ENCODE data around the gene SLC36A1. TPM values are rescaled to one million over a fixed set of nuclear protein-coding genes. Genes with fewer than 3 reads are reported as not detected.

Gene SLC36A1
- total RNA-seq, 1 donor from 2014 or later = 49.7 TPM

DNA sequence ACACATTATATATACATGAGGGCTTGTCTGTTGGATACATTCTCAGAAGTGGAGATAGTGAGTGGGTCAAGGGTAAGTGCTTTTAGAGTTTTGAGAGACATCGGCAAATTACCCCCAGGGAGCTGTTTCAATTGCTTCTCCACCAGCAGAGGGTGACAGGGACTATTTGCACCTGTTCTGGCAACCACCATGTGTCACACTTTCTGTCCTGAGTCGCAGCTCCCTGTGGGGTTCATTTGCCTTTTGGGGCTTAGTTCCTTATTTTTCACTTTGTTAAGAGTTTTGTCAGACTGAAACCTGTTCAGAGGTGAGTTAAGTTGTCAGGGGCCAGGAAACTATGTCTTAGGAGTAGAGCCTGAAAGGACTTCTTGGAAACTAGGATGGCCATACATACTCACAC, 20.1 kb upstream of the SLC36A1 start:
- H3K9me3 Mint-ChIP-seq (ENCODE audit: low read depth) = no peaks in the 10 kb centered on the region
- H3K4me1 Mint-ChIP-seq (ENCODE audit: low read depth) = no peaks in the 10 kb centered on the region
- DNase-seq (ENCODE audit: low spot score) = no peak
- no peak overlapping the region for H3K4me3 Mint-ChIP-seq (ENCODE audit: unreplicated experiment)
- peaks cover 2% of the 10 kb centered on the region for H3K36me3 Mint-ChIP-seq (ENCODE audit: low read depth)
- TF ChIP-seq, protein P1, sequence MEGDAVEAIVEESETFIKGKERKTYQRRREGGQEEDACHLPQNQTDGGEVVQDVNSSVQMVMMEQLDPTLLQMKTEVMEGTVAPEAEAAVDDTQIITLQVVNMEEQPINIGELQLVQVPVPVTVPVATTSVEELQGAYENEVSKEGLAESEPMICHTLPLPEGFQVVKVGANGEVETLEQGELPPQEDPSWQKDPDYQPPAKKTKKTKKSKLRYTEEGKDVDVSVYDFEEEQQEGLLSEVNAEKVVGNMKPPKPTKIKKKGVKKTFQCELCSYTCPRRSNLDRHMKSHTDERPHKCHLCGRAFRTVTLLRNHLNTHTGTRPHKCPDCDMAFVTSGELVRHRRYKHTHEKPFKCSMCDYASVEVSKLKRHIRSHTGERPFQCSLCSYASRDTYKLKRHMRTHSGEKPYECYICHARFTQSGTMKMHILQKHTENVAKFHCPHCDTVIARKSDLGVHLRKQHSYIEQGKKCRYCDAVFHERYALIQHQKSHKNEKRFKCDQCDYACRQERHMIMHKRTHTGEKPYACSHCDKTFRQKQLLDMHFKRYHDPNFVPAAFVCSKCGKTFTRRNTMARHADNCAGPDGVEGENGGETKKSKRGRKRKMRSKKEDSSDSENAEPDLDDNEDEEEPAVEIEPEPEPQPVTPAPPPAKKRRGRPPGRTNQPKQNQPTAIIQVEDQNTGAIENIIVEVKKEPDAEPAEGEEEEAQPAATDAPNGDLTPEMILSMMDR (IDR thresholded peaks at IDR 0.05) = no peak
- no peak overlapping the region for H3K27ac Mint-ChIP-seq (ENCODE audit: unreplicated experiment)
- peaks cover 33% of the 10 kb centered on the region for H3K27me3 Mint-ChIP-seq (ENCODE audit: low read depth)

DNA sequence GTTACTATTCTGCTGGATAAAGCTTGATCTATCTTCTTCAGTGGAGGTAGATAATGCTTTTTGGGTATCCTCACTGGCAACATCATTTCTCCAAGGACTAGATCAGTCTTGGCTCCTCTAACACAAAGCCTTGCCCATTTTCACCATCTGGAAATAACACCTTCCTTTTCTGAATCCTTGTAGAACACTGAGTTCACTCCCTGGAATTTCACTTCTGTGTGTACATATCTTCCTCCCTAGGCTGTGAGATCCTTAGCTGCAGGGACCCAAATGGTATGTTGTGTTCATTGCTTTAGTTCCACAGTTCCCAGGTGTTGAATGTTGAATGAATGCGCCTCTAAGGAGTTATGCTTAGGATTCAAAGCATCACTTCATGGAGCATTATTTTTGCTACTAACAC, 16.7 kb upstream of the SLC36A1 start:
- DNase-seq (ENCODE audit: low spot score) = no peak
- TF ChIP-seq, protein P1 (IDR thresholded peaks at IDR 0.05) = no peak
- Mint-ChIP-seq H3K27me3 (ENCODE audit: low read depth) (peaks cover 27% of the 10 kb centered on the region), H3K4me1 (ENCODE audit: low read depth) (no peaks in the 10 kb centered on the region), H3K27ac (ENCODE audit: unreplicated experiment) (no peak overlapping the region), H3K4me3 (ENCODE audit: unreplicated experiment) (no peak overlapping the region), H3K36me3 (ENCODE audit: low read depth) (peaks cover 3% of the 10 kb centered on the region), H3K9me3 (ENCODE audit: low read depth) (peaks cover 6% of the 10 kb centered on the region)

DNA sequence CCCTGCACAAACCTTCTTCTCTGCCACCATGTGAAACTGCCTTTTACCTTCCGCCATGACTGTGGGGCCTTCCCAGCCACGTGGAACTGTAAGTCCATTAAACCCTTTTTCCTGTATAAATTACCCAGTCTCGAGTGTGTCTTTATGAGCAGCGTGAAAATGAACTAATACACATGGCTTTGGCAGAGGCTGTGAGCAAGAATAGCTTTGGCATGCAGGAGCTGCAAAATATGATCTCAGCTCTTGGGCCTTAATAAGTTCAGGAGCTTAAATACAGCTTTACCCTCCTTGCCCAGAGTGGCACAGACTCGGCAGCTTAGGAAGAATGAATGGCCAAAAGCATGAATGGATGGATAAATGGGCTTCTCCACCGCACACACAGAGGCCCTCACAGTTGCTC, 15.7 kb upstream of the SLC36A1 start:
- TF ChIP-seq, protein P1 (IDR thresholded peaks at IDR 0.05) = no peak
- Mint-ChIP-seq H3K9me3 (ENCODE audit: low read depth) (peaks cover 6% of the 10 kb centered on the region), H3K36me3 (ENCODE audit: low read depth) (peaks cover 4% of the 10 kb centered on the region), H3K27ac (ENCODE audit: unreplicated experiment) (no peak overlapping the region), H3K27me3 (ENCODE audit: low read depth) (peaks cover 28% of the 10 kb centered on the region), H3K4me1 (ENCODE audit: low read depth) (no peaks in the 10 kb centered on the region), H3K4me3 (ENCODE audit: unreplicated experiment) (no peak overlapping the region)
- DNase-seq (ENCODE audit: low spot score) = no peak

DNA sequence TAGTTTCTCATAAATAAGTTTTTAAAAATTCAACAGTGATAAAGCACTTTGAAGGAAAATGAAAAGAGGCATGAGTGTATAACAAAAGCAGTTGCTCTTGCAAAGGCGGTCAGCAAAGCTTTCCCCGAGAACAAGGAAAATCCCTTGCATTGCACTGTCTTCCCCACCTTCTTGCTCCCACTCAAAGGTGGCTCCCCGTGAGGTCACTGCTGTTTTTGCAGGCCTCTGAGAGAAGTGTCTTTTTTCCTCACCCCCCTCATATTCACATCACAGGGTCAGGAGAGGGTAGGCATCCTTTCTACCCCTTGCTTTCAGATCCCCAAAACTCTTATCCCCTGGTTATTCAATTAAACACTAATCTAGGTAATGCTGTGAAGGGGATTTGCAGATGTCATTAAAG, 15.2 kb upstream of the SLC36A1 start:
- Mint-ChIP-seq H3K9me3 (ENCODE audit: low read depth) (peaks cover 6% of the 10 kb centered on the region), H3K4me1 (ENCODE audit: low read depth) (no peaks in the 10 kb centered on the region), H3K36me3 (ENCODE audit: low read depth) (peaks cover 4% of the 10 kb centered on the region), H3K27ac (ENCODE audit: unreplicated experiment) (no peak overlapping the region), H3K4me3 (ENCODE audit: unreplicated experiment) (no peak overlapping the region), H3K27me3 (ENCODE audit: low read depth) (peaks cover 31% of the 10 kb centered on the region)
- no peak for DNase-seq (ENCODE audit: low spot score)
- TF ChIP-seq, protein P1 (IDR thresholded peaks at IDR 0.05) = no peak

DNA sequence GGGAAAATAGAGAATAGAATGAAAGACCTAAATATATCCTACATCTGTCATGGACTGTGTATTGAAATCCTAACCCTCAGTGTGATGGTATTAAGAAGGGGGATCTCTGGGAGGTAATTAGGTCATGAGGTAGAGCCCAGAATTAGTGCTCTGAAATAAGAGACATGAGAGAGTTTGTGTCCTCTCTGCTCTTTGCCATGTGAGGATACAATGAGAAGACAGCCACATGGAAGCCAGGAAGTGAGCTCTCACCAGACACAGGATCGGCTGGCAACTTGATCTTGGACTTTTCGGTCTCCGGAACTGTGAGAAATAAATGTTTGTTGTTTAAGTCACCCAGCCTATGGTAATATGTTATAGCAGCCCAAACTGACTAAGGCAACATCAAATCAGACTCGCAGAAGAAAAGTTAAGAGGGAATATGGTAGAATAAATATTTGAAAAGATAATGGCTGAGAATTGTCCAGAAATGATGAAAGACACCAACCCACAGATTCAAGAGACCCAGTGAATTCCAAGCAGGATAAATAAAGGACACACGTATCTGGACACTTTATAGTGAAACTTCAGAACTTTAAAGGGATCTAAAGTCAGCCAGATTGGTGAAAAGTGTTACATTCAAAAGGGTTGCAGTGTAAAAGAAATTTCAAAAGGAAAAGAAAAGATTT, 12.7 kb upstream of the SLC36A1 start:
- Mint-ChIP-seq H3K4me1 (ENCODE audit: low read depth) (no peaks in the 10 kb centered on the region), H3K4me3 (ENCODE audit: unreplicated experiment) (no peak overlapping the region), H3K27me3 (ENCODE audit: low read depth) (peaks cover 43% of the 10 kb centered on the region), H3K36me3 (ENCODE audit: low read depth) (peaks cover 4% of the 10 kb centered on the region), H3K9me3 (ENCODE audit: low read depth) (peaks cover 6% of the 10 kb centered on the region), H3K27ac (ENCODE audit: unreplicated experiment) (no peak overlapping the region)
- TF ChIP-seq, protein P1 (IDR thresholded peaks at IDR 0.05) = no peak
- DNase-seq (ENCODE audit: low spot score) = no peak
